NCI-H748 (cell line): ENCODE data around the gene ARPP21.

Experiments
- DNase-seq: peaks from one replicate; lab custom pipeline; 2025; ENCODE audit not compliant: unreplicated experiment; lab: John Stamatoyannopoulos, UW

The ARPP21 gene

DNA sequence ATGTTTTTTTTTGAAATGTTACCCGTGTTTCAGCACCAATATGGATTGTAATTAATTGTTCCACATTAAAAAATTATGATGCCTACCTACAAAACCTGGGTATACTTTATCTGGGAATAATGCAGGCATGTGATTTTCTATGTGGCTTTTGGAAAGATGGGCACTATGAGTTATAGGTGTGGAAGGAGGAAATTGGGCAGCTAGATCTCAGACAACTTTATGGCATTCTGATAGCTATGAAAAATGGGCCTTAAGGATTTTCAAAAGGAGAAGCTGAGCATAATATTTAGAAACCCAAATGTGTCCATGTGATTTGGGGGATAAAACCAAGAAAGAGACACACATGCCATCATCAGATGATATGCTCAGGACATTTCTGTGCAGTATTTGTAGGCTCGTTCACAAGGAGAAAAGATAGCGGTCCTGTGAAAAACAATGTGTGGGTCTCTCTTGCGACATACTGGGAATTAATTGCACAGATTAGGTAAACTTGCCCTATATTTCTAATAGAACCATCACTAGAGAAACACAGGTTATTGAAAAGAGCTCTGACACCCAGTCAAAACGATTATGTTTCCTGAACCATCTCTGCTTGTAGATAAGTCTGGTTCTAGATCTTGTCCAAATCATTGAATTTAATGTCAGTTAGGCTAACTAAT, 35.3 kb downstream of the ARPP21 start:
- DNase-seq = no peak

DNA sequence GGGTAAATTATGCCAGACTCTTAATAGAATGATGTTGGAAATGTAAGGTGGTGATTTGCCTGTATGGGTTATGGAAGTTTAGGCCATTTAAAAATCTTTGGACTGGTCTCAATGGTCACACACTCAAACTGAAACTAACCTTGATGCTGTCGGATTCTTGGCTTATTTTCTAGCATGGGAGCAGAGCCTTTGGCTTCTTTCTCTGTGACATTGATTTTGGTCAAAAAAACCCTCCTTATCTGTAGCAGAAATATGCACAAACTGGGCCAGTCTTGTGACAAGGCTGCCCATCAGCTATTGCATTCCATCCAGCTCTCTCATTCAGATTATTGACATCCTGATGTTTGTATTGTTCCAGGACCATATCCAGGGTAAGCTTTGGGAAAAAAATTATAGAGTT, 35.9 kb downstream of the ARPP21 start:
- no peak for DNase-seq

DNA sequence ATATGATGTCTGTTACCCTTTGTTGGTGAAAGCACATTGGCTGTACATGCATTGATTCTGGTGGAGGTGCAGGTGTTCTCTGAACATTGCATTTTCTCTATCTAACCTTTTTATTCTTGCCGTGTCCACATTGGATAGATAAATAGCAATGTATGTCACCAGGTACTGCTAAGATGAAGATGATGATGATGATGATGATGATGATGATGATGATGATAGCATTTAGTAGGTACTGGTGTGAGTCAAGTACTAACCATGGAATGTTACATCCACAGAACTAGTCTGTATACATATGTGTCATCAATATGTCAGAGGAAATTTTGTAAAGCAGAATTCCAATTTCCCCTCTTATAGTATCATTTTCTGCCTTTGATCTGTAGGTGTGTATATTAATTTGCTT, 36.3 kb downstream of the ARPP21 start:
- no peak for DNase-seq

DNA sequence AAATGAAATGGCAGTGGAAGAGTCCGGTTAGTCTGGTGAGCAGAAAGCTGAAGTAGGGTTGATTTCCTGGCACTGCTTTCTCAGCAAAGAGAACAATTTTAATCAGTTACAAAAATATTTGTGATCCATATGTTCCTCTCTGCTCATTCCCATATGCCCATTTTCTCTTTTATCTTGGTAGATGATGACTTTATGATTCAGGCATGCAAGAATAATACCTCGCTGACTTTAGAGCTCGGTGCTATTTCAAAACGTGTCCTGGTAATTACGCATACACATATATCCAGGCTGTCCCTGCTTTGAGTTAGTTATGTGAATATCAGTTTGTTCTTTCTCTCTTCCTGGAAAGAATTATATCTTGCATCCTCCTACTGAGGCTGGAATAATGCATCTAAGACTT, 38.5 kb downstream of the ARPP21 start:
- DNase-seq = no peak

DNA sequence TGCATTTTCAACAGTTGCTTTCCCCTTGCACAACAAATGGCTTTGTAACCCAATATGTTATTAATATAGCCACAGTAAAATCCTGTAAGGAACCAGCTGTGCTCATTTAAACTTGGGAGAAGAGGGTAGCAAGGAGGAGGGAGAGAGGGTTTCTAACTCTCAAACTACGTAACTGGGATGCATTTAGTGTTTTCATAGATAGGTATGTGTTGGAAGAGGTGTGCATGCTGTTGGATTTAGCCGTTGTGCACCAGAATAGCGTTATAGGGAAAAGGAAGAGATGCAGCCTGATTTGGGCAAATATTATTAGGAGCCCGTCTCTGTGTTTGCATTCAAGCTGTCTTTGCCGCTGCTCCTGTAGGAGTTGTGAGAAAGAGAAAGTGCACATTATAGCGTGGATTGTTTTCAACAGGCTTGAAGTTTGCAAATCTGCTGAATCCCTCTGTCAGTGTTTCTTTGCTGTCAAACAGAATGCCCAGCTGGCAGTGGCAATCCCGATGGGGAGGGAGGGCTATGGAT, 39.4 kb downstream of the ARPP21 start:
- no peak for DNase-seq

DNA sequence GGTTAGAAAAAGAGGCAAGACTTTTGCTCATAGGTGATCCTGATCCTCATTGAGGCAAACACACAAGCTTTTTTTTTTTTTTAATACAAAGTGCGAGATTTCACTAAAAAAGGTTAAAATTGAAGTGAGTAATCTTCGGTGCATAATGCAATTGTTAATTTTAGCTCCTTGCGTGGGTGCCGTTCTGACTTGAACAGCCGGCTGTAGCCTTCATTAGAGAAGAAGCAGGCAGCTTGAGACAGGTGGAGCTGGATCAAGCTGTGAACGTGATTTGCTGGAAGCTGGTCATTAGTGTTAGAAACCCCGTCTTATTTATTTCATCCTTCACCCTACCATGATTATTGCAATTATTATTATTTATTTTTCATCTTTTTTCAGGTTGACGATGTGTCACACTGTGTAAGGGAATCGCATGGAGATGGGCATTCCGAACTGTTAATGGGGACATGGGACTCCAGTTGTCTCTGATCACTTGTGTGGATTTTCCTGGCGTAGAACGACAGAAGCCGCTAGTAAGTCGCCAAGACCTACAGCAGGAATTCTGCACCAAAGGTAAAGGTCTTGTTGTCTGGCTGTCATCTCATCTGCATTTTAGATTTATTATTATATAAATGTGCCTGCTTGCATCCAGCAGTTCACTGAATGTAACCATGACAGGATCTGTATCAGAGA, 40.2 kb downstream of the ARPP21 start:
- no peak for DNase-seq

DNA sequence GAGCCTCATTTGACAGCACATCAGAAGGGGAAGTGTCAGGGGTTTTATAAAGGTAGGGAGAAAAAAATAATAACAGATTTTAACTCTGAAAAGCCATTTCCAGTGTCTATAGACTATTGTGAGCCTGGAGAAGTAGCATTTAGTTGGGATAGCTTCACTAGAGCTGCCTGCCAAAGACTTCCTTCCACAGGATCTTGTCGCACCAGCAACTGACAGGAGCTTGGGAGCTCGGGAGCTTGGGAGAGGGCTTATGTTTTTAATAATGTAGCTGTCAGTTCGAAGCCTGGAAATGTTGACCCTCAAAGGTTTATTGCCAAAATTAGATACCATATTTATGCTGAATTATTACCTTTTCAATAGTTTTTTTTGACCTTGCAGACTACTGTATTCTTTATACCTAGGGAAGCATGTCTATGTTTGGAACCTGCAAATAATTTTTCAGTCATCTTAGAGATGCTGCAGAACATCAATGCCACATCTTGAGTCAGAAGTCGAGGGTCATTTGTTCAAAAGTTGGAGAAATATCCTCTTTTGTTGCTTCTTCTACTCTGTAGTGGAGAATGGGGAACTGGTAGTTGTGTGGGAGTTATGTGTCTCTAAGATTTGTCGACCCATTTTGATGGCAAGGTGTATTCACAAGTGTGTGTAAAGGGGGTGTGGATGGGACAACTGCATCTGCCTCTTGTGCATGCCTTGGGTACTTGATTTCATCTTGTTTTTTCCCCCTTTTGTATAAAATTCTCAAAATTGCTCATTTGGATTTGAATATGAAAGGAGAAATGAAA, 41.7 kb downstream of the ARPP21 start:
- no peak for DNase-seq

DNA sequence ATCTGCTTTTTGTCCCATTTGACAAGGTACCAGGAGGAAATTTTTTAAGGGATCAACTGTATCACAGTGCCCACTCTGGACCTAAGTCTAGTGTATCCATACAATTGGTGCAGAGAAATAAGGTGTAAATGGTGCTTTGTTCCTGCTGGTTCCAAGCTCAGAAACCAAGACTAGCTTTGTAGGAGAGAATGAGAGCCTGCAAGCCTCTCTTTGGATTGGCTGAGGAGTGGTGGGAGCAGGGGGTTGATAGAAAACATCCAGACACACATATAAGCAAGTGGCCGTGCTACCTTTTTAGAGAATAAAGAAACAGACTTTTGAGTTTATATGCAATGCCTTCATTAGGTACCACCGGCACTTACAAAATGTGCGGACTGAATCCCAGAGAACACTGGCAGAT, 45.8 kb downstream of the ARPP21 start:
- DNase-seq = no peak

DNA sequence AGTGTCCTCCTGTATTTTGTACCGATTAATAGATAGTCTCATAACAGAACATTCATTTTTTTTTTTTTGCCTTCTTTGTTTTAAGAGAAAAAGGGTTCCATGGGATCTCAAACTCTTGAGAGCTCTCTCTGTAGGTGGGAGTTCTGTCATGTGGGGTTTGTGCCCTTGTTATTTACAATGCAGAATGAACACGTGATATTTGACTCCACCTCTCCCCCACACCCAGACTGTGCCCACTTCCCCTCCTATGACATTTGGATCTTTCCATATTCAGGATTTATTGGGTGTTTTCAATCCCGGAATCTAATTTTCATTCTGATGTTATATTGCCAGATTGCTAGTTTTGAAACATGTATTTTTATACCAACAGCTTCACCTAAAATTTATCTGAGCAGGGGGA, 49.5 kb downstream of the ARPP21 start:
- no peak for DNase-seq

DNA sequence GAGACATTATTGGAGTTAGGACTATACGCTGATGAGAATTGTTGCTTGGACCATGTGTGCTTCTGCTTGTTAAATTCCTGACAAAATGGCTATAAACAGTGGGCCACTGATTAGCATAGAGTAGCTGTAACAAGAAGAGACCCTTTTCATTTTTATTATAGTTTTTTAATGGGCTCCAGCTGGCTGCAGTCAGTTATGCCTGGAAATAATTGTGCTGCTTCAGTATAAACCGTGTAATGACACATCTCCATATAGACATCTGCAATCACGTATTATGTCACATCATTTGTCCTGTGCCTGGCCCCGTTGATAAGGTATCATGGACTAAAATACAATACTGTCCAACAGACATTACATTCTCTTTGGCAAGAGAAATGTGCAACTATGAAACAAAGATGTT, 50.9 kb downstream of the ARPP21 start:
- DNase-seq = no peak

DNA sequence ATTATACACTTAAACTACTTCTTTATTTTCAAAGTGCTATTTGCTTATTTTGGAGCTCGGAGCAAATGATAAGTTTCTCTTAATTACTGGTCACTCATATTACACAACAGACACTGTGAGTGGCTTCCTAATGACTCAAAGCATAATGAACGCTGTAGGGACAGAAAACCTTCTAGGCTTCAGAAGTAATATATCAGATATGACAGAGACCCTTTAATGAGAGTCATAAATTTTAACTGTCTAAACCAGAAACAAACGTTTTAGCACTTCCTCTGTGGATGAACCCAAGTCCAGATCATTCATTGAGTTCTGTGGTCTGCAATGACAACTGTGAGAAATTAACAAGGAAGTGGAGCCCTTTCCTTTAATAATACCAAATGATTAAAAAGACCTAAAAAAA, 66.6 kb downstream of the ARPP21 start:
- no peak for DNase-seq

DNA sequence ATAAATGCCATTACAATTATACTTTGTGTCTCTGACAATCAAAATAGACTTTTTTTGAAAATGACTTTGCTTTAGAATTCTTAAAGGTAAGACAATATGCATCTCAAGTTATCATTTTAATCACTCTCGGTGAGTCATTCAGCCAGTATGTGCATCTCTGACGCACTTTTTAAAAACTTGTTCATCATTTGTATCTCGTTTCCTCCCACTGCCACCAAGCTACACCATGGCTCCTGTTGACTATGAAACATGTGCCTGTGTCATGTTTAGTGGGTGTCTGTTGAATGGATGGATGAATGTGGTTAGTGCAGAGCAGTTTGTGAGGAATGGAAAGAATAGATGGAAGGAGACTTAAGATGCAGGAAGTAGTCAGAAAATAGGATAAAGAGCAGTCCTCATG, 68.6 kb downstream of the ARPP21 start:
- no peak for DNase-seq

DNA sequence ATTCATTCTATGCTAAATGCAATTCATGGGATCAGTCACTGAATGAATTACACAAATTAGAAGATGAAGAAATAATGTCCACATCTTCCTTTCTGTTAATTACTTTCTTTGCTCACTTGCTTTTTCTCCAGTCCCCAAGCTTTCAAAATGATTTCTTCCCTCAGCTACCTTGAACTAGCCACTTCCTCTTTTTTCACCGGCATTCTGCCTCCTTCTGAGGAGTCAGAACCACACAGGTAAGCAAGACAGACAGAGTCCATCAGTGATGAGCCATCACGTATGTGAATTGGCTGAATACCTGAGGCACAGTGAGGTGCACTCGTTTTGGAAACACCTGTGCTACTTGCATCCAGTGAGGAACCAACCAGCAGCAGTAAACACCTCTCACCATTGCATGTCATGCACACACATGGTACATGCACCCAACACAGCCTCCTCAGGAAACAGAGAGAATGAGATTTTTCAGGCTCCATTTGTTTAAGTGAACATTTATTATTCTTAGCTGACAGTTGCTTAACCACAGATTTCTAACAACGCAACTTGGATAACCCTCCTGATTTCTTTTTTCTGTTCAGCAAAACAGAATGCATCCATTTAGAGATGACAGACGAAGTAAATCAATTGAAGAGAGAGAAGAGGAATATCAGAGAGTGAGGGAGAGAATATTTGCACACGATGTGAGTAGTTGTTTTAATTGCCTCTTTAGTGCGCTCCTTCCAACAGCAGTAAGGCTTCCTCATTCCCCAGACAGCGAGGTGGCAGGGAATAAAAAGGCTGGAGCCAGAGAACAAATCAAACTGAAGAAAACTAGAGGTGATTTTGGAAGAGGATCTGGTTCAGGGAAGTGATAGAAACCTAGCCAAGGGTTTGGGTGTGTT, 69.3 kb downstream of the ARPP21 start:
- no peak for DNase-seq

DNA sequence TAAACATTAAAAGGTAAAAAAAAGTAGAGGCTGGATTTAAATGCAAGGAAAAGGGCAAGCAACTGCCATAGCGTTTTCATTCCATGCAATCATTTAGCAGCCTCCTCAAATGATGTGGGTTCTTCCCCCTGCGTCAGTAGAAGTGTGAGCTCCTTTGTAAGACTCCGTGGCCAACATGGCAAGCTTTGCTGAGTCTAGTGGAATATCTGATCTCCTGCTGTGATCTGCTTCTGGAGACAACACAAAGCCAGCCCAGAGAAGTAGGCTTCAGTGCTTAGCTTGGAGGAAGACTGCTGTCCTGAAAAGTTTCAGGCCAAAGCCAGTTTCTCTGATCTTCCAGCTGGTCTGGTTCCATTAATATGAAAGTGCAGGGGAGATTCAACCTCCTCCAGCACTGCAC, 70.4 kb downstream of the ARPP21 start:
- DNase-seq = no peak

DNA sequence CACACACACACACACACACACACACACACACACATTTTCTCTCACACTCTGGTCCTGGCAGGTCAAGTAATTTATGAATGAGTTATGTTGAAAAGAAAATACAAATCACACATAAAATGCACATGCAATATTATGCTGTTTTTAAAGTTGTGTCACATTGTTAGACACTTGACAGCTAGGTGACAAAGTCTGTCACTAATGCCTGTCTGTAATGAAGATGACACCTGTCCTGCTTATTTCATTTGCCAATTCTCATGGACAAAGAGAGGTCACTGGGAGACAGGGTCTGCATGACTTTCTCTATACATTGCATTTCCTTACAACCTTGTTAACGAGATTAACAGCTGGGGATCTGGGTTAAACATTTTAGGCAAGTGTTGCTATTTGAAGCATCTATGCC, 71.2 kb downstream of the ARPP21 start:
- DNase-seq = no peak

DNA sequence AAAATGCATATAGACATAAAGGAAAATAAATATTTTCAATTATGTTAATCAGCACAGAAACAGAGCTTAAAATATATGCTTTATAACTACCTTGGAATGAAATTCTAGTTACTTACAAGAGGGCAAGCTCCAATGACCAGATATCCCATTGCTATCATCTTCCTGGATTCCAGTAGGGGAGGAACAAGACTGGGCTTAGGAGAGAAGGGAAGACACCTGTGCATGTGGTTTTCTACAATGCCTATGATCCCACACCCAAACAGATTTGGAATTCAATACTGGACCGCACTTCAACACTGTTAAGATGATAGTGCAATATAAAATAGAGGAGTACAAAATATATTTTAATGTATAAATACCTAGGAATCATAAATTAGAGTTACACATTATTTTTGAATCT, 79.6 kb downstream of the ARPP21 start:
- no peak for DNase-seq

DNA sequence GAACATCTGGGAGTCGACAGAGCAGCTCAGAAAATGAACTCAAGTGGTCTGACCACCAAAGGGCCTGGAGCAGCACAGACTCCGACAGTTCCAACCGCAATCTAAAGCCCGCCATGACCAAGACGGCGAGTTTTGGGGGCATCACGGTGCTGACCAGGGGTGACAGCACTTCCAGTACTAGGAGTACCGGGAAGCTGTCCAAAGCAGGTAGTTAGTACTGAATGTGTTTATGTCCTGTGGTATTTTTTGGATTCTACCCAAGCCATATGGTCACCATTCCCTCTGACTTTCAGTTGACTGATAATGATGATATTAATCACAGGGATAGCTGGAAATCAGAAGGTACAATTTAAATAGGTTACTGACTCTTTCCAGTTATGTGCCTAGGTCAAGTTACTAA, 82.3 kb downstream of the ARPP21 start:
- no peak for DNase-seq

DNA sequence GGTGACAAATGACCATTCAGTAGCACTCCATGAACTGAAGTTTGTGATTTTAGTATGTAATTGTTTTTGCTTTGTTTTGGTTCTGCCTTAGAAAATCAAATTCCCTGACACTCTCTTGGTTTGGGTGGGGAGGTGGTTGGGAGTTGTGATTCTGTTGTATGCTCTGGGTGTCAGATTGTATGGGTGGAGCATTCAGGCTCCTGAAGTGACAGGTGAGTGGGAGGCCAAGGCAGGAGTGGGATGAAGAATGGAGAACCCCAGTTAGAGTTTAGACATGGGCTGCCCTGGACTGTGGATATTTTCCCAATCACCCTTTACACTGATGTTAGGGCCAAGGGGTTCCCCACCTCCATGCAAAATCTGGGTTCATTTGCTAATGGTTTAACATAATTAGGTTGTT, 83.6 kb downstream of the ARPP21 start:
- DNase-seq = no peak

DNA sequence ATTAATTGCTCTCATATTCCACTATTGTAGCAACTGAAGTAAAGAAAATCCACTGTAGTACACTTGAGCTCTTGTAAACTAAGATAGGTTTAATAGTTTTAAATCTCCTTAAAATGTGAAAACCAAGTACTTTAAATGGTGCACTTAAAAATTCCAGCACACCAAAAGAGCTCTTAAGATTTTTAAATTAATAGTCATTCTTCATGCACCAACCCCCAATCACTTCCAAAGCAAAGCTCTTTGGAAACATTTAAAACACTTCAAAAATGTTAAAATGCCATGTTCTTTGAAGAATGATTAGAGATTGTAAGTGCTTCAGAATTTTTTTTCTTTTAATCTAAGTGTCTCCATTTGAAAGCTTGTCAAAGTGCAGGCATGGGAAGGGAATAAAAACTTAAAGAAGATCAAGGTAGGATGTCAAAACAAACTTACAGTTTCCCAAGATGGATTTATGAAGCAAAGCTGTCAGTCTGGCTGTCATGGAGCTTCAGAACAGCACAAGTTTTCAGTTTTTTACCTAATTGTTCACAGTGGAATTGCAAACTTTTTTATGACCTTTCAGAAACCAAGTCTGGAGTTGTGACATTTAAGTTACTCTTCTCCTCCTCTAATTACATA, 84.3 kb downstream of the ARPP21 start:
- no peak for DNase-seq

DNA sequence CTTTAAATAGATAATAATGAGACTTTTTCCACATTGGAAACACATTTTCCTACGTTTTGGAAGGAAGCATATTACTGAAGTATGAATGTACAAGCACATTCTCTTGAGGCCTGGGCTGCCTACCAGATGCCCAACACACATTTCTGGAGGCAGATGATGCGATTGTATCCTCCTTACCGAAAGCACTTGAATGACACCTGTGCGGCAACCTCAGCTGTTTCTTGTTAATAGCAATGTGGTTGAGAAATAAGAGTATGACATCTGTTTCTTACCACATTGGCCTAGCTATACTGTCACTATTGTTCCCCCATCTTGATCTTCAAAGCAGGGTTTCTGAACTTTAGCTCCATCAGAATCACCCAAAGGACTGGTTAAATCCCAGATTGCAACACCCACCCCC, 84.8 kb downstream of the ARPP21 start:
- DNase-seq = no peak

DNA sequence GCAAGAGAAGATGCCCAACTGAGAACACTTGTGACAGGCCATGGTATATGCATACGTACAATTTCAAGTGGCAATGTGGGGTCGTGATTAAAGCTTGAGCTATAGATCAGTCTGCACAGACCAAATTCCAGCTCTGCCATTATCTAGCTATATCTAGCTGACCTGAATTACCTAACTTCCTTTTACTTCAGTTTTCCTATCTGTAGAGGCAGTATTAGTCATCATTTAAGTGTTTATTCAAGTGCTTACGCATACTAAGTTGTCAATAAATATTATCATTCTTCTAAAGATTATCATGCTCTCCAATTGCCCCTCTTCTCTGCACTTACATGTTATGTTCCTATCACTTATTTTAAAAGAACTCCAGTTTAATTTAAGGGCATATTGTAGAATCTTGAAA, 87.9 kb downstream of the ARPP21 start:
- DNase-seq = no peak
